Psoas muscle (tissue), 8 donors: ENCODE measurements around the gene ZNF804B. TPM values are rescaled to one million over a fixed set of nuclear protein-coding genes. Genes with fewer than 3 reads are reported as not detected.

Experiments
- ATAC-seq, 4 donors: fragments of 200-7000 bp; cut with Tn5 transposase; one replicate each; pipeline ENCODE4 v1.9.1; 2020; ENCODE audit warnings: moderate library complexity in 3 of 4, mild to moderate bottlenecking in 2 of 4
- DNase-seq, 2 donors: peaks; one replicate each; pipeline ENCODE4 v3.0.0-alpha.2; 2020
- H3K27ac ChIP-seq: fragments of 200-600 bp; one replicate; pipeline ENCODE4 v1.8.0; 2022
- H3K27me3 ChIP-seq, 3 donors: fragments of 200-600 bp in 1 of 3; one replicate each; pipeline versions ENCODE4 v1.6.1 to v1.8.0; 2013 to 2022; ENCODE audit warnings: low read length in 2 of 3, mild to moderate bottlenecking in 2 of 3, moderate library complexity in 1 of 3; ENCODE audit not compliant: insufficient read depth in 3 of 3
- H3K36me3 ChIP-seq, 2 donors: fragments of 200-600 bp in 1 of 2; one replicate each; pipeline versions ENCODE4 v1.6.1 to v1.8.0; 2013 to 2022; ENCODE audit warnings: low read depth in 1 of 2, mild to moderate bottlenecking in 1 of 2, moderate library complexity in 1 of 2; ENCODE audit not compliant: insufficient read depth in 1 of 2
- H3K4me1 ChIP-seq: fragments of 200-600 bp; one replicate; pipeline ENCODE4 v1.8.0; 2022
- H3K4me3 ChIP-seq: fragments of 200-600 bp; one replicate; pipeline ENCODE4 v1.8.0; 2022; ENCODE audit warnings: mild to moderate bottlenecking
- H3K9me3 ChIP-seq: fragments of 200-600 bp; one replicate; pipeline ENCODE4 v1.8.0; 2022
- CTCF ChIP-seq: fragments of 200-600 bp; IDR thresholded peaks from one replicate; pipeline ENCODE4 v1.8.0; 2022; ENCODE audit warnings: antibody characterized with exemption
- WGBS, 3 donors: extraction: QIAGEN DNeasy Blood & Tissue Kit; methylation state at CpG; one replicate each; pipeline versions ENCODE4 v1.1.6 to v1.1.7; 2013; 5-methylcytosine and 5-hydroxymethylcytosine counted together
- intact Hi-C, 2 donors: fragments of 100-400 bp; cut with DNase I; formaldehyde crosslinking; loops; one replicate each; pipeline versions ENCODE4 v1.11.0 to v1.14.2; 2022
- polyA plus RNA-seq, 3 donors: library from polyadenylated mRNA; stranded (reverse); fragments of 200-250 nt; gene quantifications; one replicate each; pipeline ENCODE4 v1.2.3, GENCODE V29; 2013
- total RNA-seq, 4 donors: library from RNA; stranded (reverse); fragmentation: NEBNext Ultra II Directional in 2 of 4; extraction: Animal tissue kit (Norgen Biotek cat#: 25700) in 2 of 4; gene quantifications; one replicate each; pipeline versions ENCODE4 v1.2.1 to v1.2.4, GENCODE V29; 2021 to 2023
- donor health status: healthy with polysubstance abuse.
- donor health status: DM: no; HTN: no; CAD: no; lungs with moderate emphysema.
- donor health status: Bipolar disorder and iron deficiency.
- donor health status: healthy.
- donor health status: DM: yes; HTN: yes; CAD: no.
- donor health status: DM: no; HTN: no; CAD: no.
- donor health status: DM: no; HTN: no; CAD: no.
- donor health status: DM: yes; HTN: yes; CAD: no.

Gene ZNF804B
- total and polyA plus RNA-seq, 7 donors, result not detected

GRCh38 chr7:88771417-88771816 is 11.9 kb downstream of the ZNF804B start:
- Histone ChIP-seq H3K9me3 (no peaks in the 10 kb centered on the region), H3K4me3 (no peak overlapping the region), H3K36me3 (no peaks in the 10 kb centered on the region), H3K4me1 (no peaks in the 10 kb centered on the region), H3K27me3 (peaks cover 0 to 3% (median 0%) of the 10 kb centered on the region in 3 donors), H3K27ac (no peak overlapping the region)
- ATAC-seq (no peak), DNase-seq (no peak)
- WGBS, 3 donors, result 79 to 100% (median 81%) methylated on average over 1 of the region's 1 CpG
- TF ChIP-seq CTCF, result no peak
- intact Hi-C loops, result no loop called here

GRCh38 chr7:88772776-88773175 is 13.3 kb downstream of the ZNF804B start:
- TF ChIP-seq CTCF, result no peak
- Histone ChIP-seq H3K9me3 (no peaks in the 10 kb centered on the region), H3K4me3 (no peak overlapping the region), H3K27me3 (no peaks in the 10 kb centered on the region), H3K36me3 (no peaks in the 10 kb centered on the region), H3K4me1 (no peaks in the 10 kb centered on the region), H3K27ac (no peak overlapping the region)
- DNase-seq, result no peak
- ATAC-seq, result no peak
- intact Hi-C loops, result no loop called here

- H3K36me3 ChIP-seq, result no peaks in the 10 kb centered on the region
- no peak for TF ChIP-seq CTCF
- ATAC-seq (no peak), DNase-seq (no peak)
- no peak overlapping the region for H3K27ac ChIP-seq
- H3K4me3 ChIP-seq, result no peak overlapping the region
- intact Hi-C loops, result no loop called here
- no peaks in the 10 kb centered on the region for H3K9me3 ChIP-seq
- H3K27me3 ChIP-seq, result no peaks in the 10 kb centered on the region
- no peaks in the 10 kb centered on the region for H3K4me1 ChIP-seq
Measured at GRCh38 chr7:88775838-88776237, 16.3 kb downstream of the ZNF804B start.

GRCh38 chr7:88787777-88788176 is 28.3 kb downstream of the ZNF804B start:
- WGBS, 3 donors, result 60 to 70% (median 61%) methylated on average over 2 of the region's 2 CpGs
- intact Hi-C loops, result no loop called here

More at GRCh38 chr7:88787777-88788176, 28.3 kb downstream of the ZNF804B start:
- no peak for TF ChIP-seq CTCF
- no peak for DNase-seq
- no peak overlapping the region for H3K4me3 ChIP-seq
- ATAC-seq, result no peak
- H3K27ac ChIP-seq, result no peak overlapping the region
- no peaks in the 10 kb centered on the region for H3K9me3 ChIP-seq
- H3K27me3 ChIP-seq, result peaks cover 0 to 3% (median 0%) of the 10 kb centered on the region in 3 donors
- H3K4me1 ChIP-seq, result no peaks in the 10 kb centered on the region
- H3K36me3 ChIP-seq, result no peaks in the 10 kb centered on the region
